ENCODE measurements around the gene CTSZ.

The CTSZ gene

GRCh38 chr20:58997141-58997770 lies 9.8 kb downstream of the CTSZ start:
- no peak overlapping the region for H3K4me3 ChIP-seq (replicated peaks; ENCODE audit: low read depth, low read length)
- DNase-seq (ENCODE audit: low read depth): no peak
- no peak for TF ChIP-seq CTCF (IDR thresholded peaks at IDR 0.05; ENCODE audit: low read length, missing control alignments)

GRCh38 chr20:58996226-58996611 lies 10.8 kb downstream of the CTSZ start:
- no peak overlapping the region for H3K4me3 ChIP-seq (replicated peaks; ENCODE audit: low read depth, low read length)
- DNase-seq (ENCODE audit: low read depth): no peak
- TF ChIP-seq CTCF (IDR thresholded peaks at IDR 0.05; ENCODE audit: low read length, missing control alignments): no peak

- TF ChIP-seq CTCF (IDR thresholded peaks at IDR 0.05; ENCODE audit: low read length, missing control alignments): no peak
- no peak overlapping the region for H3K4me3 ChIP-seq (replicated peaks; ENCODE audit: low read depth, low read length)
- no peak for DNase-seq (ENCODE audit: low read depth)
Measured at GRCh38 chr20:58995461-58996225, 11.4 kb downstream of the CTSZ start.

GRCh38 chr20:58994390-58995159 lies 12.5 kb downstream of the CTSZ start:
- no peak for TF ChIP-seq CTCF (IDR thresholded peaks at IDR 0.05; ENCODE audit: low read length, missing control alignments)
- no peak overlapping the region for H3K4me3 ChIP-seq (replicated peaks; ENCODE audit: low read depth, low read length)
- DNase-seq (ENCODE audit: low read depth): no peak

GRCh38 chr20:58993332-58994248 lies 13.5 kb downstream of the CTSZ start:
- DNase-seq (ENCODE audit: low read depth): no peak
- H3K4me3 ChIP-seq (replicated peaks; ENCODE audit: low read depth, low read length): no peak overlapping the region
- no peak for TF ChIP-seq CTCF (IDR thresholded peaks at IDR 0.05; ENCODE audit: low read length, missing control alignments)

- H3K4me3 ChIP-seq (replicated peaks; ENCODE audit: low read depth, low read length): no peak overlapping the region
- DNase-seq (ENCODE audit: low read depth): no peak
- TF ChIP-seq CTCF (IDR thresholded peaks at IDR 0.05; ENCODE audit: low read length, missing control alignments): no peak
Measured at GRCh38 chr20:58992911-58993310, 14.1 kb downstream of the CTSZ start.

Data from fibroblast of pulmonary artery (primary cell).